ENCODE results near the gene TGFBR2.

The TGFBR2 gene

DNA sequence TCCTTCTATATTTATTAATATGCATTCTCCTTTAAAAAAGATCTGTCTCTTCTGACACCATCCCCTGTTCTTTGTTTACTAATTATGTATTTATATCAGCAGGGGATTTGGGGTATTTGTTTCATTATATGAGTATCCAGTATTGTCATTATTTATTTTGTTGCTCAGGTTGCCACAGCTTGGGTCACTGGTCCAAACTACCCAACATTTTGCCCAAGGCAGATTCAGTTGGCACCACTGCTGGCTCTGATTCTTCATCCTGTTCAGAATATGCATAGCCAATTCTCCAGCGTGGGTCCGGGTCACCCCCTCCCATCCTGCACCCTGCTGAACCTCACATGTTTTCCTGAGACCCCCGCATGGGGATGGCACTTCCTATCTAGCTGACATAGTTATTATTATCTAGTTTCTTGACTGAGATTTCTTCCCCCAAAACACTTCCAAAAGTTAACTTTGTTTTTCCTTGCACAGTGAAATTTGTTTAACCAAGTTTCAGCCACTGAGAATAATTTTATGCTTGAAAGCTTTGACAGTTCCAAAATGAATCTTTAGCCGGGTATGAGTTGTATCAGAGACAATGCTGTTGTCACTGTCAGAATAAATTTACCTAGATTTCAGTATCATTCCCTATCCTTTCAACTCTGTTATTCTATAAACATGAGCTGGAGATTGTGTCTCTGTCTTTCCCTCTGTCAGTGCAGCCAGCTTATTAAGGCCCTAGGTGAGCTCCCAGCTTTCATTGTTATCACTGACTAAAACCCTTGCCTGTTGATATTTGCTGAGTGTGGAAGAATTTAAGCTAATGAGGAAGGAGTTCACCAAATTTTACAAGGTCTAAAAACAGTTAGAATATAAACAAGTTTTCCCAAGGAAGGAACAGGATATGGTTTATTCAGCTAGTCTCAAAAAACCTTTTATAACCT lies 70.3 kb downstream of the TGFBR2 start:
- no peak for DNase-seq

DNA sequence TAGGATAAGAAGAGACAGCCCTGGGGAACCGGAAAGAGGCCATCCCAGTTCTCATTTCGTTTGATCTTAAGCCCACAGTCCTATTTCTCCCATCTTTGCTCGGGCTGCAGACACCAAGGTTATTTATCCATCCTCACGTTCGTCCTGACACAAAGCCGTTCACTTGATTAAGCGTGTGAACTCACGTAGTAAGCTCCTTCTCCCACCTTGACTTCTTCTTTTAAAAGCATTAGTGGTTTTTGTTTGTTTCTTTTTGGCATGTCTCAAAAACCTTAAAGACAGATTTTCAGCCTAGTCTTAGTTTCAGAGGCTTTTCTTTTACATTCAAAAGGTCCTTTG lies 70.9 kb downstream of the TGFBR2 start:
- no peak for DNase-seq

DNA sequence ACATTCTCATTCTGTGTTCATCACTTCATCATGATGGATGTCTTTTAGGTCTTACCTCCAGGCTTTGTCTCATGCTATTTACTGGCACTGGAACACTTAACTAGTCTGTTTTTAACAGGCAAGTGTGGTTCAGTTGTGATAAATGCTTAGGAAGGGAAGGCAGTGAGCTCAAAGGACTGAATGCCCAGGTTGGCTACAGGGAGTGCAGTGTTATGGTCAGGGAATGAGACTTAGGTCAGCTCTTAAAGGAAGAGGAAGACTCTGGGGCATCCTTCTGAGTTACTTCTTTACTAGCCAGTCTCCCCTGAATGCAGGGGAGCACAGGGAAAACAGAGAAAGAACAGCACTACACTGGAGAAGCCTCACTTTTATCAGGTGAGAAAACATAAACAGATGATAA lies 72.6 kb downstream of the TGFBR2 start:
- DNase-seq, result no peak

DNA sequence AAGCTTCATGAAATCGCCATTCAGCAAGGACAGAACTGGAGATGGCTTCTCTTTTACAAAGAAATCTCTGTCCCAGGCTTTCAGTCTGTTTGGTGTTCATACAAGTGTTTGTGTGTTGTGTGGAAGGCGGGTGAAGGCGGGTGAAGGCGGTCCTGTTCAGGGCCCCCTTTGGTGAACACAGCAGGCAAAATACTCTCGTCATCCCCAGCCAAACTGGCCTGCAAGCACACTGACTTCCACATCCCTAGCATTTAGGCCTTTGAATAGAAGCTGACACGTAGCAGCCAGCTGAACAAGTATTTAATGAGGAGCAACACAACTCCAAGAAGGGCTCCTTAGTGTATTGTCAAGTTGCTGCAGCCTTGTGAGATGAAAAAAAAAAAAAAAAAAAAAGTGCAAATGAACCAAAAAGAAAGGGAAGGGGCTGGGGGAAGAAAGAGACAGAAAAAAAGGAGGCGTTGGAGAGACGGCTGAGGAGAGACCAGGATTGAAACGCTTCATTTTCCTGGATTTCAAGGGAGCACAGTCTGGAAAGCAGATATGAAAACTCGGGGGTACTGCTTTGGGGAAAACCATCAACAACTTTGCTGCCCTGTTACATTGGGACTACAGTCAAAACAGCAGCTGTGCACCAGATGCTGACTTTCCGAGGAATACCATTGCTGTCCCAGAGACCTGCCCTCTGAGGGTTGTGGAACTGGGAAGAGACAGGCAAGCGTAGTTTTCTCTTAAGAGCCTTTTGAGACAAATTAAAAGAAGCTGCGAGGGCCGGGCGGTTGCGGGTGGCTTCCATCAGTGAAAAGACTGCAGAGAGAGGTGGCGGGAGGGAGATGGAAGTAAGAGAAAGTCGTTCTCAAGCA lies 74.6 kb downstream of the TGFBR2 start:
- DNase-seq, result no peak

DNA sequence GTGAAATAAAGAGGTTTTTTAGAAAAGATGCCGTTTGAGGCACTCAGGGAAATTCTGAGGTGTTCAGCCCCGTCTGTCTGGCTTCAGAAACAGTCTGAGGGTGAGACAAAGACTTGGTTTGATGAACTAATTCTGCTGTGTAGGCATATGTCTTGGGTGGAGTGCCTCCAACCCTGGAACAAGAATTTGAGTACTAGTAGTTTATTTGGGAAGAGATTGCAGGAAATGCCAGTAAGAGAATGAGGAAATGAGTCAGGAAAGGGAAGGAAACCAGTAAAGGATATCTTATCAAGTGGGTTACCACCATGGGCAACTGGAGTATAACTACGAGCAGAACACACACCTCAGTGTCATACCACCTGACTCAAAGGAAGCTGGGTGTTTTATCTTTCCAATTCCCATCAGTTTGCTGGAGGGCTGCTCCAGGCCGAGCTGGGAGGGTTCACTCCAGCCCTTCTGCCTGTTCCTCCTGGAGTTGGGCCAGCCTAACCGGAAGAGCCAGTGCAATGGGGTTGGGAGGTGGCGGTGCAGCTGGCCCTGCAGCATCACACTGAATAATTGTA lies 75.3 kb downstream of the TGFBR2 start:
- DNase-seq, result no peak

DNA sequence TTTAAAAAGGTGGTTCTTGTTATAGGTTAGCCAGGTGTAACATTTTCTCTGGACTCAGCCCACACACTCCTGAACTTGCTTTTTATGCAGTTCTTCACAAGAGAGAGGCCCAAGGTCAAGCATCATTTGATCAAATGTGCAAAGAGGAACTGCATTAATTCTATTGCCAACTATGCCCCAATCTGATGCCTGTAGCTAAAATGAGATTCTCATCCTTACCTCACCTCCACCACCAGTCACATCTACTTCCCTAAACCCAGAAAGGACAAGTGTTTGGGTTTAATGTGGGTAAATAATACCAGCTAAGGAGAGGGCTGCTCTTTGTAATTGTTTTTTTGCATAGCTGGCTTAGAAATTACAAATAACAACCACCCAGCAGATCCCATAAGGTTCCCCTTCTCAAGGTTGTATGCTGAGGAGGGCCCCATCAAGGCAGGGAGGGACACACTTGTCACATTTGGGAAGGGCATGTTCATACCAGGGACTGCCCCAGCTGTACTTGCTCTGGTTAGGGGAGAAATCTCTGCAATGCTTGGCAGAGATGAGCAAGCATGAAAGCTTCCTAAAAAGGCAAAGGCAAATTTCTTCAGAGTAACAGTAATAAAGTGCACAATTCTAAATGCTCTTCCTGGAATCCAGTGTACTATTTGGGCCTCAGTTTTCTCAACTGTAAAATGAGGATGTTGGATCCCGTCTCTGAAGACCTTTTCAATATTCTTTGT lies 76.2 kb downstream of the TGFBR2 start:
- no peak for DNase-seq

DNA sequence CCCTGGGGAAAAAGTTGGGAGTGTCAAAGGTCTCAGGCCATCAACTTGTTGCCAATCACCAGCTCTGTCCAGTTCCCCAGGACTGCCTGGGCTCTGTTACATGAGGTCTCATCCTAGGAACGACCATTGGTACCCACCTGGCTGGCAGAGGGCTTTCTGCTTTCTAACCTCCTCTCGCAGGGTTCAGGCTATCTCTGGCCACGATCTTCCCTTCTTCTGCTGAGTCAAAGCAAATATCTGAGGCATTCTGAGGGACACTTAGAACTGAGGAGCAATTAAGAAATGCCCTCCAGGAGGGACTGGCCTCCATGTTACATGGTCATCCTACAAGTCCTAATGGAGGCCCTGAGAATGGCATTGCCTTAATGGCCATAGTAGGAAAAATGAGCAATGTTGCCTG lies 77.4 kb downstream of the TGFBR2 start:
- DNase-seq, result no peak

DNA sequence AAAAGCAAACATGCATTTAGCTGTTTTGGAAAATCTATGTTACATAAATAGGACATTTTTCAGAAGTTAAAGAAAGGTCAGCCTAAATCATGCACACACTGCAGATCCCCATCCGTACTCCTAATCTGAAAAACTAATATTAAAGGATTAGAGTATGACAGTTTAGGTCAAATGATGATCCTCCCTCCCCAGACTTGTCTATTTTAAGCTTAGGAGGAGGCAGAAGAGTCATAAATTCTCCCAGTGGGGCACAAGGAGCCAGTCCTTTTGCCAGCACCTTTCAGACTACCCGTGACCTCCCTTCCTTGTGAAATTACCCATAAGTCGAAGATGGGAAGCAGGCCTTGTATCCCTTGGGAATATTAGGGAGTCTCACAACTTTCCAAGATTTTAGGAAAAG lies 78.0 kb downstream of the TGFBR2 start:
- DNase-seq, result no peak

DNA sequence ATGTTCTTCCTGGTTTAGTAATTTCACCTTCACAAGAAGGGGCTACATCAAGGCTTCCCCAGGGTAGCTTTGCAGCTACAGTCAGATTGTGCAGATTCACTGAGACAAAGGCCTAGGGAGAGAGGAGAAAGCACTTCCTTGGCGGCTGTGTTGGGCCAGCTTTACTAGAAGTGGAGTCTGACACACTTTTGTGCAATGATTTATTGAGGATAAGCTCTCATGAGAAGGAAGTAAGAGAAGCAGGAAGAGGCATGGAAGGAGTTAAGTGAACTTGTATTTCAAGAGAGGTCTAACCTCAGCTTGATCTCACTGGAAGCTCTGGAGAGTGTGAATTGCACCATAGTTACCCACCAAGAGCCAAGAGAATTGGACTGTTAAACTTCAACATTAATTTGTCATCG lies 78.9 kb downstream of the TGFBR2 start:
- DNase-seq, result no peak

DNA sequence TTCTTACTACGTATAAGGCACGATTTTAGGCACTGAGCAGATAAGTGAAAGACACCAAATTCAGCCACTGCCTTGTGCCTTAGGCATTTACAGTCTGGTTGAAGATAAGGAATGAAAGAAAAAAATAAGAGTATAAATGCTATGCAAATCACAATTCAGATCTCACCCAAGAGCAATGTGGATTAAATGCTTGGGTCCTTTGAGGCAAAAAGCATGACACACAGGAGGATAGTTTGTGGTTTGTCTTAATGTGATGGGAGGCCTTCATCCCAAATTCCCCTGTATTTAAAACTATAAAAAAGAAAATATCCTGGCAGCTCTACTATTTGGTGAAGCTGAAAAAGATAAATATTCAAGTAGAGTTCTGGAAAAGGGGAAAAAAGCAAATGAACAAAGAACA lies 79.8 kb downstream of the TGFBR2 start:
- DNase-seq, result no peak

DNA sequence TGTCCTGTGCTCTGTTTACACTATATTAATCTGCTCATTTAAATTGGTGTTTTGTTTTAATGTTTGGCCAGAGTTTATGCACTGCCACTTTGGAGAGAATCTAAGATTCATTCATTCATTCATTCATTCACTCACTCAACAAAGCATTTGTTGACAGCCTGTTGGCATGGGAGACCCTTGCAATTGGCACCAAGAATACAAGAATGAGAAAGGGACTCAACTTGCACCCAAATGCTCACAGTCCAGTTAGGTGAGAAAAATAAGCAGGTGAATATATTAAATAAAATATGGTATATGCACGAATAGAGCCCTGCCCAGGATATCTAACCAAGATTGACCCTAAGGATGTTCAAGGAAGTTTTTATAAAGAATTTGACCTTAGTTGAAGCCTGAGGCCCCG lies 80.4 kb downstream of the TGFBR2 start:
- DNase-seq, result no peak

DNA sequence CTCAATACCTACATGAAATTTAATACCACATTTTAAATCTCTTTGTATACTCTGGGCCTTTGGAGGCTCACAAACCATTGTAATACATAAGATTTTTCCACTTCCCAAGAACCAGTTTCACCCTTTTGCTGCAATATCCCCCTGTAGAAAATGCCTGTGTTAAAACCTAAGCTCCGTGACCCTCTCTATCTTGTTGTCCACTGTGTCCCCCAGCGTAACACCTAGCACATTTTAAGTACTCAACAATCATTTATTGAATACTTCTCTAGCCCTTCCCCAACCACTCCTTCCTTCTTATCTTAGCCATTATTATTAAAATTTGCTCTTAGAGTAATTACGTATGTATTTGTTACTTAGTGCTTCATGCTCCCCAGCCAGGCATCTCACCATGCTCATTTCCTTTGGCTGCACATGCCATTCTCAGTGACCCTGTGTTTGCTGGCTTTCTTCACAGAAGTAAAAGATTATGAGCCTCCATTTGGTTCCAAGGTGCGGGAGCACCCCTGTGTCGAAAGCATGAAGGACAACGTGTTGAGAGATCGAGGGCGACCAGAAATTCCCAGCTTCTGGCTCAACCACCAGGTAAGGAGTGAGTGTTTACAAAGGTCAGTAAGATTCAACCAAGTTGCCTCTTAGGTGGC lies 81.6 kb downstream of the TGFBR2 start:
- DNase-seq, result no peak

DNA sequence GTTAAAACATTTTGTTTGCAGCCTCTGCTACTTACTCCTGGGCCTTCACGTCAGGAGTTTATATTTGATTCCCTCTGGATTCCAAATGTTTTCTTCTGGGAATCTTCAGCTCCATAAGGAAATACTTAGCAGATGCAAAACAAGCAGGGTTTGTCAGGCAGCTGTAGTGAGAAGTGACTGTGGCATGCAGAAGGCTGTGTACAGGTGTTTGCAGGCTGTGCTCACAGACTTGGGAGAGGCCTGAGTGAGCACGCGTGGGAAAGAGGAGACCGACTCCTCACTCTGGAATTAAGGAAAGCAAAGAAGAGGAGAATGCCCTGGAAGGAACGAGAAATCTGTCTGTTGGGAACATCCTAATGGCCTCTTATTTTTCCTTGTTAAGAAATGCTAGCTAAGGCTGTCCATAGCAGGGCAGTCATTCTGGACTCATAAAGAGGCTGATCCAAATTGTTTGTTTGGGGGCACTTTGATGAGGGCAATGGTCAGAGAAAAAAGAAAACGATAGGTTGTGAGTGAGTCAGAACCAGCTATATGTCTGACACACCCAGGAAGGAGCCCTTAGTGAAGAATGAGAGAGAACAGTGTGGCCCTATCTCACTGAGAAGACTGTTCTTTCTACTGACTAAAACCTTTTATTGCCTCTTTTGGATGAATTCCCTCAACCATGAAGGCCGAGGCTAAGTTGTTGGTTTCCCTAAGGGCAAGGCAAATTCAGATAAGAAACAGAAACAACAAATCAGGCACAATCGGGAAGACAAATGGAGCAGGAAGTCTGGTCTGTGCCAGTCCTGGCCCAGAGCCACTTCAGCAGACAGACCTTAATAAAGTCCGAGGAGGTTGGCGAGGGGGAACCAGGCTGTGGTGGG lies 82.6 kb downstream of the TGFBR2 start:
- DNase-seq, result no peak

DNA sequence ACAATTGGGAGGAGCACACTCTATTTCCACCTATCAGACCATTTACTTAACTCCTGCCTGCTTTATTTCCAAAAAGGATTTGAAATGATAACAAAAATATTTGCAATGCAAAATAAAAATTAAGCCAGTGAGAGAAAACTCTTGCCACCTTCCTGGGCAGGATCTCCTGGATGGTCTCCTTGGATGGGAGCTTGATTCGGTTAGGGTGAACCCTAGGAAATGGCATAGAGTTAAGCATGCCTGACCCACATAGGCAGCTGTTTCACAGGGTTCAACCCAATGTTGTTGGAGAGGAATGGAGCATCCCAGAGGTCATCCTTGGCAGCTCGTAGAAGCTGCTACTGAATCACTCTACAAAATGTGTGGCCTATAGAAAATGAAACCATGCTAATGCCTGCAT lies 83.8 kb downstream of the TGFBR2 start:
- no peak for DNase-seq

DNA sequence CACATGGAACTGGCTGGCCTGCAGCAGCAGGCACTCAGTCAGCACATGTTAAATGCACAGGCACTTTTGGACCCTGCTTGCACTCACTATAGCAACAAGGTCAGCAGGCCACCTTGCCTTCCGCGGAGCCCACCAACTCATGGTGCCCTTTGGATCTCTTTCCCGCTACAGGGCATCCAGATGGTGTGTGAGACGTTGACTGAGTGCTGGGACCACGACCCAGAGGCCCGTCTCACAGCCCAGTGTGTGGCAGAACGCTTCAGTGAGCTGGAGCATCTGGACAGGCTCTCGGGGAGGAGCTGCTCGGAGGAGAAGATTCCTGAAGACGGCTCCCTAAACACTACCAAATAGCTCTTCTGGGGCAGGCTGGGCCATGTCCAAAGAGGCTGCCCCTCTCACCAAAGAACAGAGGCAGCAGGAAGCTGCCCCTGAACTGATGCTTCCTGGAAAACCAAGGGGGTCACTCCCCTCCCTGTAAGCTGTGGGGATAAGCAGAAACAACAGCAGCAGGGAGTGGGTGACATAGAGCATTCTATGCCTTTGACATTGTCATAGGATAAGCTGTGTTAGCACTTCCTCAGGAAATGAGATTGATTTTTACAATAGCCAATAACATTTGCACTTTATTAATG lies 85.0 kb downstream of the TGFBR2 start:
- no peak for DNase-seq

DNA sequence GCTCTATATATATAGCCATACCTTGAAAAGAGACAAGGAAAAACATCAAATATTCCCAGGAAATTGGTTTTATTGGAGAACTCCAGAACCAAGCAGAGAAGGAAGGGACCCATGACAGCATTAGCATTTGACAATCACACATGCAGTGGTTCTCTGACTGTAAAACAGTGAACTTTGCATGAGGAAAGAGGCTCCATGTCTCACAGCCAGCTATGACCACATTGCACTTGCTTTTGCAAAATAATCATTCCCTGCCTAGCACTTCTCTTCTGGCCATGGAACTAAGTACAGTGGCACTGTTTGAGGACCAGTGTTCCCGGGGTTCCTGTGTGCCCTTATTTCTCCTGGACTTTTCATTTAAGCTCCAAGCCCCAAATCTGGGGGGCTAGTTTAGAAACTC lies 85.5 kb downstream of the TGFBR2 start:
- DNase-seq, result no peak

DNA sequence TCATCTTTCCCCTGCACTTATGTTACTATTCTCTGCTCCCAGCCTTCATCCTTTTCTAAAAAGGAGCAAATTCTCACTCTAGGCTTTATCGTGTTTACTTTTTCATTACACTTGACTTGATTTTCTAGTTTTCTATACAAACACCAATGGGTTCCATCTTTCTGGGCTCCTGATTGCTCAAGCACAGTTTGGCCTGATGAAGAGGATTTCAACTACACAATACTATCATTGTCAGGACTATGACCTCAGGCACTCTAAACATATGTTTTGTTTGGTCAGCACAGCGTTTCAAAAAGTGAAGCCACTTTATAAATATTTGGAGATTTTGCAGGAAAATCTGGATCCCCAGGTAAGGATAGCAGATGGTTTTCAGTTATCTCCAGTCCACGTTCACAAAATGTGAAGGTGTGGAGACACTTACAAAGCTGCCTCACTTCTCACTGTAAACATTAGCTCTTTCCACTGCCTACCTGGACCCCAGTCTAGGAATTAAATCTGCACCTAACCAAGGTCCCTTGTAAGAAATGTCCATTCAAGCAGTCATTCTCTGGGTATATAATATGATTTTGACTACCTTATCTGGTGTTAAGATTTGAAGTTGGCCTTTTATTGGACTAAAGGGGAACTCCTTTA lies 86.2 kb downstream of the TGFBR2 start:
- DNase-seq, result no peak

DNA sequence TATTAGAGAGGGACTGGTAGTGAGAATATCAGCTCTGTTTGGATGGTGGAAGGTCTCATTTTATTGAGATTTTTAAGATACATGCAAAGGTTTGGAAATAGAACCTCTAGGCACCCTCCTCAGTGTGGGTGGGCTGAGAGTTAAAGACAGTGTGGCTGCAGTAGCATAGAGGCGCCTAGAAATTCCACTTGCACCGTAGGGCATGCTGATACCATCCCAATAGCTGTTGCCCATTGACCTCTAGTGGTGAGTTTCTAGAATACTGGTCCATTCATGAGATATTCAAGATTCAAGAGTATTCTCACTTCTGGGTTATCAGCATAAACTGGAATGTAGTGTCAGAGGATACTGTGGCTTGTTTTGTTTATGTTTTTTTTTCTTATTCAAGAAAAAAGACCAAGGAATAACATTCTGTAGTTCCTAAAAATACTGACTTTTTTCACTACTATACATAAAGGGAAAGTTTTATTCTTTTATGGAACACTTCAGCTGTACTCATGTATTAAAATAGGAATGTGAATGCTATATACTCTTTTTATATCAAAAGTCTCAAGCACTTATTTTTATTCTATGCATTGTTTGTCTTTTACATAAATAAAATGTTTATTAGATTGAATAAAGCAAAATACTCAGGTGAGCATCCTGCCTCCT lies 87.2 kb downstream of the TGFBR2 start:
- peak; percentile 32 for DNase-seq

DNA sequence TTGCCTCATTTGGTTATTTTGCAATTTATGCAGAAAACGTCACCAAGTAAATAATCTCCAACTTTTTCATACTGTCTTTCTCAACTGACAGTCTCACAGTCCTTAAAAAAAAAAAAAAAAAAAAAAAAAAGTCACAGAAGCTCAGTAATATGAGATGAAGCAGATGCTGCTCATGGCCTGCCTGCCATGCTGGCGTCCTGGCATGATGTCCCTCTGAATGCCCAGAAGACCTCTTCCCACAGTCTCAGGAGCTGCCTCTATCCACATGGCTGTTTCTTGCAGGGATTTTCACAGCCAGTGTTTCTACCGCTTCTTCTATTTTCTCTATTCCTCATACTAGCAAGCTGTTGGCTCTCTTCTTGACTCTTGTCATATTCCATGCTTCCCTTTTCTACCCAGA lies 87.7 kb downstream of the TGFBR2 start:
- no peak for DNase-seq

DNA sequence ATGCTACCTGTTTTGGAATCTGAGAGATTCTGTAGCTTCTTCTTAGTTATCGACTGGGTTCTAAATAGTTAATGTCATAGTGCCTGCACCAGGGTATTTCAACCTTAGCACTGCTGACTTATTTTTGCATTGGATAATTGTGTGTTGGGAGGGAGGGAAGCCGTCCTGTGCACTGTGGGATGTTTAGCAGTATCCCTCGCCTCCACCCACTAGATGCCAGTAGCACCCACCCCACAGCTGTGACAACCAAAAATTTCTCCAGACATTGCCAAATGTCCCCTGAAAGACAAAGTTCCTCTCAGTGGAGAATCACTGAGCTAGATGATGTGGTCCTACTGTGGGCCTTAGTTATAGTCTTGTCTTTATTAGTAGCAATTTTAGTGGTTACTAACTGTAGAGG lies 88.3 kb downstream of the TGFBR2 start:
- no peak for DNase-seq

Measured in KG1 (cell line).